CD4-positive, alpha-beta memory T cell (primary cell): ENCODE data around the gene WAPL. TPM values are rescaled to one million over a fixed set of nuclear protein-coding genes. Genes with fewer than 3 reads are reported as not detected.
"Not testable (repeated sequence)": the region's sequence is repeated elsewhere in the genome, so short reads cannot be mapped to it uniquely, and the experiment has no call there.

ENCODE experiments used
- CTCF ChIA-PET: fragments of 350-600 bp; sonication (Branson Sonifier 250); formaldehyde crosslinking; loops from one replicate; lab custom pipeline; 2021; ENCODE audit warnings: inconsistent platforms; ENCODE audit not compliant: partially characterized antibody; lab: Charles Lee
- POLR2A ChIA-PET: fragments of 350-600 bp; sonication (Branson Sonifier 250); formaldehyde crosslinking; loops from one replicate; lab custom pipeline; 2021; ENCODE audit not compliant: partially characterized antibody; lab: Charles Lee
- DNase-seq, 5 donors: peaks; one replicate each; pipeline versions ENCODE4 v3.0.0 to v3.0.0-alpha.2; 2020 to 2022; ENCODE audit warnings: mixed read lengths in 1 of 5
- H3K27ac ChIP-seq: one replicate; pipeline ENCODE4 v1.7.0; 2013; ENCODE audit warnings: low read depth, low read length
- H3K27me3 ChIP-seq: 2 replicates; pipeline ENCODE4 v1.7.0; 2013; ENCODE audit warnings: mild to moderate bottlenecking, low read length, moderate library complexity; ENCODE audit not compliant: insufficient read depth
- H3K36me3 ChIP-seq: 2 replicates; pipeline ENCODE4 v1.7.0; 2013; ENCODE audit warnings: mild to moderate bottlenecking, low read length, moderate library complexity; ENCODE audit not compliant: insufficient read depth
- H3K4me1 ChIP-seq: 2 replicates; pipeline ENCODE4 v1.7.0; 2013; ENCODE audit warnings: mild to moderate bottlenecking, low read length, moderate library complexity; ENCODE audit not compliant: insufficient read depth
- H3K4me3 ChIP-seq, 2 donors: one replicate each; pipeline ENCODE4 v1.7.0; 2013; ENCODE audit warnings: low read length in 2 of 2, mild to moderate bottlenecking in 1 of 2
- H3K9me3 ChIP-seq, 2 donors: one replicate each; pipeline ENCODE4 v1.7.0; 2013; ENCODE audit warnings: low read length in 2 of 2, control low read depth in 1 of 2; ENCODE audit not compliant: control insufficient read depth in 1 of 2
- H3K27ac Mint-ChIP-seq, 7 donors: one replicate each; pipeline ENCODE4 v1.8.0; 2020 to 2021; ENCODE audit warnings: mixed read lengths in 7 of 7, mild to moderate bottlenecking in 6 of 7, inconsistent platforms in 3 of 7, moderate library complexity in 3 of 7
- H3K27me3 Mint-ChIP-seq, 2 donors: one replicate each; pipeline ENCODE4 v1.8.0; 2020 to 2021; ENCODE audit warnings: mixed read lengths in 2 of 2
- H3K36me3 Mint-ChIP-seq, 2 donors: one replicate each; pipeline ENCODE4 v1.8.0; 2020 to 2021; ENCODE audit warnings: mixed read lengths in 2 of 2, inconsistent platforms in 1 of 2, mild to moderate bottlenecking in 1 of 2
- H3K4me1 Mint-ChIP-seq, 4 donors: one replicate each; pipeline ENCODE4 v1.8.0; 2020 to 2021; ENCODE audit warnings: mixed read lengths in 4 of 4, mild to moderate bottlenecking in 1 of 4
- H3K4me3 Mint-ChIP-seq, 8 donors: one replicate each; pipeline ENCODE4 v1.8.0; 2020 to 2021; ENCODE audit warnings: mixed read lengths in 8 of 8, mild to moderate bottlenecking in 7 of 8, moderate library complexity in 6 of 8, inconsistent platforms in 3 of 8
- H3K9me3 Mint-ChIP-seq, 8 donors: one replicate each; pipeline ENCODE4 v1.8.0; 2020 to 2021; ENCODE audit warnings: mixed read lengths in 8 of 8, mild to moderate bottlenecking in 5 of 8, inconsistent platforms in 3 of 8, moderate library complexity in 1 of 8
- intact Hi-C: fragments of 100-400 bp; cut with micrococcal nuclease; formaldehyde crosslinking; loops from one replicate; pipeline ENCODE4 v1.15.1; 2023
- polyA plus RNA-seq, 2 donors: library from polyadenylated mRNA; unstranded; fragments of 300-500 nt; fragmentation: Illumina TruSeq; gene quantifications; one replicate each; pipeline ENCODE4 v1.2.3, GENCODE V29; 2021
- total RNA-seq, 2 experiments: library from RNA; stranded (reverse); gene quantifications; one replicate each; pipeline ENCODE4 v1.2.3, GENCODE V29; 2021

The WAPL gene
- total and polyA plus RNA-seq, 4 experiments from 2014 or later, result 33.3 to 55.2 (median 48.4) TPM

DNA sequence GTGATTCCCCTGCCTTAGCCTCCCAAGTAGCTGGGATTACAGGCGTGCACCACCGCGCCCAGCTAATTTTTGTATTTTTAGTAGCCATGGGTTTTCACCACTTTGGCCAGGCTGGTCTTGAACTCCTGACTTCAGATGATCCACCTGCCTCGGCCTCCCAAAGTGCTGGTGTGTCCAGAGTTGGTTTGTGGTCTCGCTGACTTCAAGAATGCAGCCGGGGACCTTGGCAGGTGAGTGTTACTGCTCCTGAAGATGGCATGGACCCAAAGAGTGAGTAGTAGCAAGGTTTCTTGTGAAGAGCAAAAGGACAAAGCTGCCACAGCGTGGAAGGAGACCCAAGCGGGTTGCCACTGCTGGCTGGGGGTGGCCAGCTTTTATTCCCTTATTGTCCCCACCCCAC is 16.4 kb upstream of the WAPL start:
- H3K4me3 ChIP-seq, H3K36me3 ChIP-seq, H3K9me3 ChIP-seq, DNase-seq, H3K27me3 Mint-ChIP-seq, H3K36me3 Mint-ChIP-seq, H3K4me3 Mint-ChIP-seq, H3K9me3 Mint-ChIP-seq, H3K27ac ChIP-seq, H3K27me3 ChIP-seq, H3K27ac Mint-ChIP-seq, intact Hi-C loops: not testable (repeated sequence)
- H3K4me1 Mint-ChIP-seq, result peaks cover 19 to 33% (median 27%) of the 10 kb centered on the region in 4 donors
- CTCF ChIA-PET, result interaction anchor here (1.1 kb wide), 1 partner anchor 138 kb away, joined by 6 read pairs; no protein-coding TSS in a partner anchor
- H3K4me1 ChIP-seq, result peaks cover 20% of the 10 kb centered on the region
- POLR2A ChIA-PET, result interaction anchor here (1.8 to 2.0 kb wide), 2 partner anchors 16 to 138 kb away, joined by 9 to 10 read pairs; partner anchors contain the start of gene WAPL

DNA sequence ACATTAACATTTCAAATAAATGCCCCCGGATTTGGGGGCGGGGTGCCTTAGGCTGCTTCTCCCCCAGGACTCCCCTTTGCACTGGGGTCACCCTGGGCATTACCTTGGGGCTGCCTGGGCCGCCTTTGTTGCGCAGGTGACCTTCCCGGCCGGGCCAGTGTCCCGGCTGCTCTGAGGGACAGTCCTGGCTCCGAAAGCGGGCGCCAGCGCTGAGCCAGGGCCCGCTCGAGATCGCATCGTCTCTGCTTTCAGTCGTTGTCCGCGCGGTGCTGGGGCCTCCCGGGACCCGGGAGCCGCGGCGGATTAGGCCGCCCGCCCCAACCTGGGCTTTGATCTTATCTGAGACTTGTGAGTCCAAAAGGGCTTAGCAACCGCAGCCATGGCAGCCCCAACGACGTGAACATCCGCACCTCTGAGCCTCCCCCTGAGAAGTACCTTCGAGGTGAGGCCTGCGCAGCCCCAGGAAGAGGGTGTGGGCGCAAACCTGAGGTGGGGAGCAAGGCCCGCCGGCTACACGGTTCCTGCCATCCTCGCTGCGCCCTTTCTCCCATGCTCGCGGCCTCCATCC is 14.8 kb upstream of the WAPL start:
- POLR2A ChIA-PET, result interaction anchor here (1.8 to 2.7 kb wide), 4 partner anchors 14 to 137 kb away, joined by 9 to 26 read pairs (median 10); partner anchors contain the start of gene WAPL

DNA sequence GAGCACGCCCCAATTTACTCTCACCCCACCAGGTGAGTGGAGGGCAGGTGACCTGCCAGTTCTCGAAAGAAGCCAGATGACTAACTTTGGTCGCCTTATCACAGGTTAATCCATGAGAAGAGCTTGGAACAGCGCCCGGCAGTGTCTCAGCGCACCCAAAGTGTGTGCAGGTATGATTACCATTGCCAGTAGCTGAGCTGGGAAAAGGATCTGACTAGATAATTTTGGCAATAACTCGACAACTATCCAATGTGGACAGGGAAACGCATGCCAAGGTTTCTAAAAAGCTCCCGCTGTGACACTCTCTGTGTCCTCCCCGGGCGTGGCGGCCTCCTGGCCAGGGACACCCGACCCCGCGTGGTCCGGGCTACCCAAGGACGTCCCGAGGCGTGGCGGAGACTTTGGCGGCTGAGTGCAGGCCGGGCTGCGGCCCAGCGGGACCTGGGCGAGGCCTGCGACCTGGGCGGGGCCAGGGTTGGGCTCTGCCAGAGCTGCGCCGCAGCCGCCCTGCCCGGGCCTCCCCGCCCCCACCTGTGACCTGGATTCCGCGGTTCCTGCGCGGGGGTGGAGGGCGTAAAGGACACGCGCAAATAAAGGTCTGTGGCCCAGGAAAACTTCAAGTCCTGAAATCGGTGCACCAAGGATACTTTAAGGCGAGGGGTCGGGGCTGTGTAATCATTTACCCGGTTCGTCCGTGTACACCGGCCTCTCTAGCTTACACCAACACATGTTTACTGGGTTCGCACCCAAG is 13.7 kb upstream of the WAPL start:
- H3K27me3 ChIP-seq, result no peaks in the 10 kb centered on the region
- Mint-ChIP-seq H3K4me1 (peaks cover 19 to 33% (median 27%) of the 10 kb centered on the region in 4 donors), H3K36me3 (no peaks in the 10 kb centered on the region), H3K9me3 (no peaks in the 10 kb centered on the region), H3K27me3 (no peaks in the 10 kb centered on the region), H3K4me3 (peak overlapping the region; percentile 62 to 86 (median 81)), H3K27ac (peak overlapping the region; percentile 73 to 89 (median 81))
- no peaks in the 10 kb centered on the region for H3K36me3 ChIP-seq
- ChIA-PET POLR2A (interaction anchor here (0.9 to 2.7 kb wide), 5 partner anchors 11 to 559 kb away, joined by 3 to 26 read pairs (median 5); partner anchors contain the start of gene WAPL), CTCF (interaction anchor here (1.4 to 2.1 kb wide), 5 partner anchors 11 to 135 kb away, joined by 3 to 11 read pairs (median 4); partner anchors contain the start of gene WAPL)
- intact Hi-C loops, result no loop called here
- no peaks in the 10 kb centered on the region for H3K9me3 ChIP-seq
- peak; percentile 12 to 40 (median 22) for DNase-seq
- H3K4me1 ChIP-seq, result peaks cover 20% of the 10 kb centered on the region
- no peak overlapping the region for H3K4me3 ChIP-seq
- H3K27ac ChIP-seq, result peak overlapping the region; percentile 21

More for the DNA sequence above, 14.8 kb upstream of the WAPL start:
- intact Hi-C loops, result loop anchor here (1.0 kb wide), 1 partner anchor 15 kb away; the partner anchor contains the start of gene WAPL
- peak; percentile 53 to 78 (median 69) for DNase-seq
- Mint-ChIP-seq H3K27ac (peak overlapping the region; percentile 88 to 94 (median 90)), H3K4me1 (peaks cover 19 to 33% (median 27%) of the 10 kb centered on the region in 4 donors), H3K9me3 (no peaks in the 10 kb centered on the region), H3K36me3 (no peaks in the 10 kb centered on the region), H3K27me3 (no peaks in the 10 kb centered on the region), H3K4me3 (peak overlapping the region; percentile 73 to 86 (median 84))
- peak overlapping the region in 1 of 2 donors; percentile 15 for H3K4me3 ChIP-seq
- CTCF ChIA-PET, result interaction anchor here (2.1 kb wide), 1 partner anchor 136 kb away, joined by 11 read pairs; no protein-coding TSS in a partner anchor
- peaks cover 20% of the 10 kb centered on the region for H3K4me1 ChIP-seq
- H3K27me3 ChIP-seq, result no peaks in the 10 kb centered on the region
- H3K36me3 ChIP-seq, result no peaks in the 10 kb centered on the region
- no peaks in the 10 kb centered on the region for H3K9me3 ChIP-seq
- peak overlapping the region; percentile 53 for H3K27ac ChIP-seq

DNA sequence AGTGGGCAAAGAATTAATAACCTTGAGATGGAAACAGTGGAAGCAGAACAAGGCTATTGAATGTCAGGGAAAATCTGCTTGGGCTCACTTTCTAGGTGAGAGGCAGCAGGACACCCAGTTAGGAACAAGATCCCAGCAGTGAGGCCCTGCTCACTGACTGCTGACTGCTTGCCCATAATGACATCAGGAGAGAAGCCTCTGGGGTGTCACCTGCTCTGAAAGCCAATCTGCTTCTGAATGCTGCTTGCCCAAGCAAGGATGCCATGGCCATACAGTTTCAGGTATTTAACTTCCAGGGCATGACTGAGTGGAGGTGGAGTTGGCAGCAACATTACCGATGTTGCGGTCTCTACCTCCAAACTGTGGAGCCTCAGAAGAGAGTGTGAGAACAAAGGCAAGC is 11.7 kb upstream of the WAPL start:
- peaks cover 12 to 19% (median 15%) of the 10 kb centered on the region in 4 donors for H3K4me1 Mint-ChIP-seq
- no peaks in the 10 kb centered on the region for H3K9me3 Mint-ChIP-seq
- no peak overlapping the region for H3K4me3 ChIP-seq
- ChIA-PET POLR2A (interaction anchor here (2.7 kb wide), 1 partner anchor 11 kb away, joined by 26 read pairs; the partner anchor contains the start of gene WAPL), CTCF (interaction anchor here (1.5 kb wide), 1 partner anchor 12 kb away, joined by 4 read pairs; the partner anchor contains the start of gene WAPL)
- no peaks in the 10 kb centered on the region for H3K36me3 ChIP-seq
- H3K27ac Mint-ChIP-seq, result peak overlapping the region in 2 of 7 donors; percentile 10 to 38
- H3K27me3 ChIP-seq, result no peaks in the 10 kb centered on the region
- H3K9me3 ChIP-seq, result no peaks in the 10 kb centered on the region
- H3K27ac ChIP-seq, result no peak overlapping the region
- H3K4me1 ChIP-seq, result peaks cover 15% of the 10 kb centered on the region
- no peak for DNase-seq
- intact Hi-C loops, result no loop called here
- H3K36me3 Mint-ChIP-seq, result no peaks in the 10 kb centered on the region
- H3K27me3 Mint-ChIP-seq, result no peaks in the 10 kb centered on the region
- H3K4me3 Mint-ChIP-seq, result no peak overlapping the region

DNA sequence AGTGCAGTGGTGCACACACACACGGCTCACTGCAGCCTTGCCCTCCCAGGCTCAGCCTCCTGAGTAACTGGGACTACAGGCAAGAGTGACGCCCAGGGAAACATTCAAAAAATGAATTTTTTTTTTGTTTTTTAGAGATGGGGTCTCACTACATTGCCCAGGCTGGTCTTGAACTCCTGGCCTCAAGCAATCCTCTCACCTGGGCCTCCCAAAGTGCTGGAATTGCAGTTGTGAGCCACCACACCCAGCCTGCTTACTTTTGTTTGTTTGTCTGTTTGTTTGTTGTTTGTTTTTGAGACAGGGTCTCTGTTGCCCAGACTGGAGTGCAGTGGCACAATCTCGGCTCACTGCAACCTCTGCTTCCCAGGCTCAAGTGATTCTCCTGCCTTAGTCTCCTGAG is 7.1 kb upstream of the WAPL start:
- H3K27me3 ChIP-seq, H3K4me3 Mint-ChIP-seq, H3K36me3 Mint-ChIP-seq, H3K27ac Mint-ChIP-seq, H3K9me3 Mint-ChIP-seq, H3K36me3 ChIP-seq, H3K27me3 Mint-ChIP-seq, H3K4me3 ChIP-seq, POLR2A ChIA-PET, intact Hi-C loops, CTCF ChIA-PET, H3K27ac ChIP-seq, DNase-seq, H3K9me3 ChIP-seq, H3K4me1 ChIP-seq: not testable (repeated sequence)
- H3K4me1 Mint-ChIP-seq, result peaks cover 6 to 16% (median 9%) of the 10 kb centered on the region in 4 donors

DNA sequence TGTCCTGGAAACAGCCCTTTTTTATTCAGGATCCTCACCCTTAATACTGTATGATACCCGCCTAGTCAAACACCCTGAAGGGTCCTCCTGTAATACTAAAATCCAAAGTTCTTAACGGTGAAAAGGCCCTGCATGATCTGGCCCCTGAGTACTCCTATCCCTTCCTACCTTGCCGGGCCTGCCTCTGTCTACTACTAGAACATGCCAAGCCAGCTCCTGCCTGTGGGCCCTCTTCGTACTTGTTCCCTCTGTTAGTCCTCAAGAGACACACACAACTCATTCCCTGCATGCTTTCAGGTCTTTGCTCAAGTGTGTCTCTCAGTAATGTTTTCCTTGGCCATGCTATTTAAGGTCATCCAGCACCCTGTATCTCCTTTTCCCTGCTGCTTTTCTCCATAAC is 5.0 kb upstream of the WAPL start:
- Histone ChIP-seq H3K4me3 (no peak overlapping the region), H3K36me3 (no peaks in the 10 kb centered on the region), H3K9me3 (no peaks in the 10 kb centered on the region), H3K27ac (no peak overlapping the region), H3K4me1 (peaks cover 23% of the 10 kb centered on the region), H3K27me3 (no peaks in the 10 kb centered on the region)
- Mint-ChIP-seq H3K9me3 (no peaks in the 10 kb centered on the region), H3K27ac (peak overlapping the region in 3 of 7 donors; percentile 16 to 70 (median 33)), H3K36me3 (peaks cover 0 to 3% of the 10 kb centered on the region in 2 donors), H3K4me3 (no peak overlapping the region), H3K4me1 (peaks cover 15 to 33% (median 24%) of the 10 kb centered on the region in 4 donors), H3K27me3 (no peaks in the 10 kb centered on the region)
- intact Hi-C loops, result no loop called here
- POLR2A ChIA-PET, result no interaction called here
- DNase-seq, result no peak
- CTCF ChIA-PET, result no interaction called here

DNA sequence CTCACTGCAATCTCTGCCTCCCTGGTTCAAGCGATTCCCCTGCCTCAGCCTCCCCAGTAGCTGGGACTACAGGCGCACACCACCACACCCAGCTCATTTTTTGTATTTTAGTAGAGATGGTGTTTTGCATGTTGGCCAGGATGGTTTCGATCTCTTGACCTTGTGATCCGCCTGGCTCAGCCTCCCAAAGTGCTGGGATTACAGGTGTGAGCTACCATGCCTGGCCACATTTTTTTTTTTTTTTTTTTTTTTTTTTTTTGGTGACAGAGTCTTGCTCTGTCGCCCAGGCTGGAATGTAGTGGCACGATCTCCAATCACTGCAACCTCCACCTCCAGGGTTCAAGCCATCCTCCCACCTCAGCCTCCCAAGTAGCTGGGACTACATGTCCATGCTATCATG is 4.1 kb upstream of the WAPL start:
- H3K27me3 ChIP-seq, DNase-seq, H3K36me3 ChIP-seq, intact Hi-C loops, H3K4me3 Mint-ChIP-seq, H3K27me3 Mint-ChIP-seq, H3K4me3 ChIP-seq, H3K36me3 Mint-ChIP-seq, H3K9me3 ChIP-seq, POLR2A ChIA-PET, H3K9me3 Mint-ChIP-seq, H3K27ac ChIP-seq: not testable (repeated sequence)
- peak overlapping the region in 2 of 7 donors; percentile 24 to 69 for H3K27ac Mint-ChIP-seq
- H3K4me1 ChIP-seq, result peaks cover 24% of the 10 kb centered on the region
- CTCF ChIA-PET, result interaction anchor here (0.6 kb wide), 1 partner anchor 17 kb away, joined by 3 read pairs; no protein-coding TSS in a partner anchor
- peaks cover 17 to 38% (median 26%) of the 10 kb centered on the region in 4 donors for H3K4me1 Mint-ChIP-seq
